Activated T-cell treated with anti-CD3 and anti-CD28 coated beads, Interleukin-2, amount 50 U/mL, for 24 hours (primary cell): ENCODE results near the gene AKAP7.
A peak's percentile ranks its signal among the peaks of the same experiment; 100 is the strongest.
"Not testable (repeated sequence)": the region's sequence is repeated elsewhere in the genome, so short reads cannot be mapped to it uniquely, and the experiment has no call there.

ENCODE experiments used
- DNase-seq: peaks from one replicate; pipeline ENCODE4 v3.0.0-alpha.2; 2020
- H3K27ac Mint-ChIP-seq: 2 replicates; pipeline ENCODE4 v1.8.0; 2020; ENCODE audit warnings: mild to moderate bottlenecking, mixed read lengths
- H3K27me3 Mint-ChIP-seq: 2 replicates; pipeline ENCODE4 v1.8.0; 2020; ENCODE audit warnings: mixed read lengths
- H3K36me3 Mint-ChIP-seq: 2 replicates; pipeline ENCODE4 v1.8.0; 2020; ENCODE audit warnings: low read depth, mixed read lengths
- H3K4me1 Mint-ChIP-seq: 2 replicates; pipeline ENCODE4 v1.8.0; 2020; ENCODE audit warnings: low read depth, mixed read lengths
- H3K4me3 Mint-ChIP-seq: 2 replicates; pipeline ENCODE4 v1.8.0; 2020; ENCODE audit warnings: mild to moderate bottlenecking, moderate library complexity, mixed read lengths
- H3K9me3 Mint-ChIP-seq: 2 replicates; pipeline ENCODE4 v1.8.0; 2020; ENCODE audit warnings: mixed read lengths

AKAP7 gene

GRCh38 chr6:131227158-131227543, 91.9 kb downstream of the AKAP7 start:
- no peak overlapping the region for H3K4me3 Mint-ChIP-seq
- H3K4me1 Mint-ChIP-seq, result peaks cover 30% of the 10 kb centered on the region
- no peaks in the 10 kb centered on the region for H3K9me3 Mint-ChIP-seq
- no peak for DNase-seq
- H3K27me3 Mint-ChIP-seq, result no peaks in the 10 kb centered on the region
- no peak overlapping the region for H3K27ac Mint-ChIP-seq
- H3K36me3 Mint-ChIP-seq, result peaks cover 18% of the 10 kb centered on the region

- Mint-ChIP-seq H3K4me3 (no peak overlapping the region), H3K27ac (no peak overlapping the region), H3K36me3 (peaks cover 9% of the 10 kb centered on the region), H3K4me1 (peaks cover 22% of the 10 kb centered on the region), H3K27me3 (no peaks in the 10 kb centered on the region), H3K9me3 (no peaks in the 10 kb centered on the region)
- no peak for DNase-seq
These were observed 95.8 kb downstream of the AKAP7 start for GRCh38 chr6:131231103-131231502.

GRCh38 chr6:131231891-131232290, 96.6 kb downstream of the AKAP7 start:
- H3K27ac Mint-ChIP-seq, result no peak overlapping the region
- H3K4me1 Mint-ChIP-seq, result peaks cover 22% of the 10 kb centered on the region
- peaks cover 15% of the 10 kb centered on the region for H3K36me3 Mint-ChIP-seq
- H3K4me3 Mint-ChIP-seq, result no peak overlapping the region
- DNase-seq, result no peak
- no peaks in the 10 kb centered on the region for H3K27me3 Mint-ChIP-seq
- H3K9me3 Mint-ChIP-seq, result peaks cover 2% of the 10 kb centered on the region

- no peaks in the 10 kb centered on the region for H3K27me3 Mint-ChIP-seq
These were observed 109.7 kb downstream of the AKAP7 start for GRCh38 chr6:131244942-131245341.

GRCh38 chr6:131250122-131250521, 114.9 kb downstream of the AKAP7 start:
- Mint-ChIP-seq H3K4me1 (peaks cover 52% of the 10 kb centered on the region), H3K36me3 (peaks cover 3% of the 10 kb centered on the region), H3K4me3 (peak overlapping the region; percentile 58), H3K27me3 (no peaks in the 10 kb centered on the region), H3K9me3 (no peaks in the 10 kb centered on the region), H3K27ac (peak overlapping the region; percentile 0)
- peak; percentile 39 for DNase-seq

More at GRCh38 chr6:131244942-131245341, 109.7 kb downstream of the AKAP7 start:
- Mint-ChIP-seq H3K4me1 (peaks cover 38% of the 10 kb centered on the region), H3K9me3 (peaks cover 19% of the 10 kb centered on the region), H3K4me3 (no peak overlapping the region), H3K36me3 (peaks cover 27% of the 10 kb centered on the region), H3K27ac (no peak overlapping the region)
- no peak for DNase-seq

GRCh38 chr6:131250936-131251335, 115.7 kb downstream of the AKAP7 start:
- Mint-ChIP-seq H3K27me3 (no peaks in the 10 kb centered on the region), H3K4me3 (peak overlapping the region; percentile 58), H3K4me1 (peaks cover 53% of the 10 kb centered on the region), H3K27ac (no peak overlapping the region), H3K9me3 (no peaks in the 10 kb centered on the region), H3K36me3 (no peaks in the 10 kb centered on the region)
- DNase-seq, result no peak

- H3K36me3 Mint-ChIP-seq, result no peaks in the 10 kb centered on the region
- H3K27me3 Mint-ChIP-seq, result no peaks in the 10 kb centered on the region
- H3K4me1 Mint-ChIP-seq, result peaks cover 47% of the 10 kb centered on the region
- no peak for DNase-seq
- no peak overlapping the region for H3K4me3 Mint-ChIP-seq
- H3K9me3 Mint-ChIP-seq, result no peaks in the 10 kb centered on the region
- H3K27ac Mint-ChIP-seq, result no peak overlapping the region
These were observed 116.4 kb downstream of the AKAP7 start for GRCh38 chr6:131251590-131252199.

GRCh38 chr6:131255434-131255833, 120.2 kb downstream of the AKAP7 start:
- H3K27ac Mint-ChIP-seq, result no peak overlapping the region
- H3K4me1 Mint-ChIP-seq, result peaks cover 49% of the 10 kb centered on the region
- no peak for DNase-seq
- no peak overlapping the region for H3K4me3 Mint-ChIP-seq
- peaks cover 11% of the 10 kb centered on the region for H3K36me3 Mint-ChIP-seq
- no peaks in the 10 kb centered on the region for H3K27me3 Mint-ChIP-seq
- H3K9me3 Mint-ChIP-seq, result peaks cover 3% of the 10 kb centered on the region

- H3K27me3 Mint-ChIP-seq, result no peaks in the 10 kb centered on the region
- no peak for DNase-seq
- no peak overlapping the region for H3K4me3 Mint-ChIP-seq
- peaks cover 5% of the 10 kb centered on the region for H3K9me3 Mint-ChIP-seq
- H3K27ac Mint-ChIP-seq, result no peak overlapping the region
- peaks cover 44% of the 10 kb centered on the region for H3K4me1 Mint-ChIP-seq
- H3K36me3 Mint-ChIP-seq, result peaks cover 13% of the 10 kb centered on the region
These were observed 120.6 kb downstream of the AKAP7 start for GRCh38 chr6:131255911-131256310.

- Mint-ChIP-seq H3K36me3 (peaks cover 21% of the 10 kb centered on the region), H3K9me3 (peaks cover 8% of the 10 kb centered on the region), H3K27ac (no peak overlapping the region), H3K27me3 (no peaks in the 10 kb centered on the region), H3K4me3 (no peak overlapping the region), H3K4me1 (peaks cover 32% of the 10 kb centered on the region)
- no peak for DNase-seq
These were observed 121.8 kb downstream of the AKAP7 start for GRCh38 chr6:131257104-131257503.

- Mint-ChIP-seq H3K9me3 (peaks cover 8% of the 10 kb centered on the region), H3K27me3 (no peaks in the 10 kb centered on the region), H3K4me1 (peaks cover 25% of the 10 kb centered on the region), H3K4me3 (no peak overlapping the region), H3K36me3 (peaks cover 26% of the 10 kb centered on the region), H3K27ac (peak overlapping the region; percentile 20)
- DNase-seq, result no peak
These were observed 122.9 kb downstream of the AKAP7 start for GRCh38 chr6:131258010-131258652.

GRCh38 chr6:131258816-131259476, 123.7 kb downstream of the AKAP7 start:
- H3K27ac Mint-ChIP-seq, result peak overlapping the region; percentile 27
- H3K36me3 Mint-ChIP-seq, result peaks cover 32% of the 10 kb centered on the region
- no peak for DNase-seq
- no peaks in the 10 kb centered on the region for H3K27me3 Mint-ChIP-seq
- no peak overlapping the region for H3K4me3 Mint-ChIP-seq
- peaks cover 8% of the 10 kb centered on the region for H3K9me3 Mint-ChIP-seq
- peaks cover 29% of the 10 kb centered on the region for H3K4me1 Mint-ChIP-seq

- Mint-ChIP-seq H3K4me1 (peaks cover 30% of the 10 kb centered on the region), H3K36me3 (peaks cover 41% of the 10 kb centered on the region)
- not testable (repeated sequence) for DNase-seq, H3K4me3 Mint-ChIP-seq, H3K27me3 Mint-ChIP-seq, H3K27ac Mint-ChIP-seq, H3K9me3 Mint-ChIP-seq
These were observed 125.7 kb downstream of the AKAP7 start for GRCh38 chr6:131260960-131261359.

- no peaks in the 10 kb centered on the region for H3K27me3 Mint-ChIP-seq
- H3K4me3 Mint-ChIP-seq, result no peak overlapping the region
- peaks cover 47% of the 10 kb centered on the region for H3K36me3 Mint-ChIP-seq
- H3K4me1 Mint-ChIP-seq, result peaks cover 36% of the 10 kb centered on the region
- H3K27ac Mint-ChIP-seq, result no peak overlapping the region
- H3K9me3 Mint-ChIP-seq, result peaks cover 8% of the 10 kb centered on the region
- no peak for DNase-seq
These were observed 126.8 kb downstream of the AKAP7 start for GRCh38 chr6:131262060-131262459.

- H3K27ac Mint-ChIP-seq, result no peak overlapping the region
- H3K4me1 Mint-ChIP-seq, result peaks cover 54% of the 10 kb centered on the region
- peaks cover 57% of the 10 kb centered on the region for H3K36me3 Mint-ChIP-seq
- H3K27me3 Mint-ChIP-seq, result no peaks in the 10 kb centered on the region
- peaks cover 7% of the 10 kb centered on the region for H3K9me3 Mint-ChIP-seq
- DNase-seq, result no peak
- H3K4me3 Mint-ChIP-seq, result no peak overlapping the region
These were observed 130.7 kb downstream of the AKAP7 start for GRCh38 chr6:131265939-131266338.
